HUES48 (cell line): ENCODE results near the gene DOC2B.

ENCODE experiments used
- H3K27ac ChIP-seq: one replicate; pipeline ENCODE4 v1.7.0; 2013; ENCODE audit warnings: low read depth, low read length, inconsistent platforms
- H3K27me3 ChIP-seq: 2 replicates; pipeline ENCODE4 v1.6.1; 2013; ENCODE audit warnings: mild to moderate bottlenecking, low read length; ENCODE audit not compliant: control insufficient read depth, insufficient read depth
- H3K36me3 ChIP-seq: 2 replicates; pipeline ENCODE4 v1.6.1; 2013; ENCODE audit warnings: low read length; ENCODE audit not compliant: control insufficient read depth, insufficient read depth
- H3K4me1 ChIP-seq: 2 replicates; pipeline ENCODE4 v1.6.1; 2013; ENCODE audit warnings: mild to moderate bottlenecking, low read length; ENCODE audit not compliant: control insufficient read depth, insufficient read depth
- H3K4me3 ChIP-seq: 2 replicates; pipeline ENCODE4 v1.5.1; 2013; ENCODE audit warnings: mild to moderate bottlenecking, low read depth, low read length
- H3K9ac ChIP-seq: 2 replicates; pipeline ENCODE4 v1.6.1; 2013; ENCODE audit warnings: mild to moderate bottlenecking, low read depth, low read length, moderate library complexity
- H3K9me3 ChIP-seq: 2 replicates; pipeline ENCODE4 v1.6.1; 2013; ENCODE audit warnings: low read length; ENCODE audit not compliant: control insufficient read depth, insufficient read depth

The DOC2B gene

GRCh38 chr17:157901-158300, 23.5 kb downstream of the DOC2B start:
- H3K9me3 ChIP-seq = no peaks in the 10 kb centered on the region
- no peak overlapping the region for H3K27ac ChIP-seq
- H3K4me1 ChIP-seq = no peaks in the 10 kb centered on the region
- H3K27me3 ChIP-seq = no peaks in the 10 kb centered on the region
- H3K36me3 ChIP-seq = no peaks in the 10 kb centered on the region
- H3K4me3 ChIP-seq = no peak overlapping the region
- H3K9ac ChIP-seq = no peak overlapping the region

DNA sequence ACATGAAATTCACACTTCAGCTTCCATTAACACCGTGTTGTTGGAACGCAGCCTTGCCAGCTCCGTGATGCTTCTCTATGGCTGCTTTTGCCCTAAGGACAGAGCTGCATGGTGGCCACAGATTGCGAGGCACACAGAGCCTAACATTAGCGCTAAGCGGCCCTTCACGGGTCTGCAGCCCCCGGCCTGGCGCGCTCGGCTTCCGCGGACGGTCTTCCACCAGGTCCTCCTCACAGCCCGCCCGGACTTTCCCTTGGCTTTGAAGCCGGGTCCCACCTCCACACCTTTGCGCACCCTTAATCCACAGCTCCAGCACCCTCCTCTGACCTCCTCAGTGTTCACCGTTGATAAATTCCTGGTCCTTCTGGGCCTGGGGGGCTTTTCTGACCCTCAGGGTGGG, 24.5 kb downstream of the DOC2B start:
- Histone ChIP-seq H3K9me3 (no peaks in the 10 kb centered on the region), H3K4me3 (no peak overlapping the region), H3K9ac (no peak overlapping the region), H3K4me1 (no peaks in the 10 kb centered on the region), H3K36me3 (no peaks in the 10 kb centered on the region), H3K27ac (no peak overlapping the region), H3K27me3 (no peaks in the 10 kb centered on the region)

- no peak overlapping the region for H3K27ac ChIP-seq
- H3K36me3 ChIP-seq = no peaks in the 10 kb centered on the region
- H3K27me3 ChIP-seq = no peaks in the 10 kb centered on the region
- H3K9me3 ChIP-seq = no peaks in the 10 kb centered on the region
- no peak overlapping the region for H3K9ac ChIP-seq
- no peaks in the 10 kb centered on the region for H3K4me1 ChIP-seq
- H3K4me3 ChIP-seq = no peak overlapping the region
Measured at GRCh38 chr17:156094-156621, 25.3 kb downstream of the DOC2B start.

GRCh38 chr17:155576-155975, 25.9 kb downstream of the DOC2B start:
- H3K4me3 ChIP-seq = no peak overlapping the region
- H3K9ac ChIP-seq = no peak overlapping the region
- H3K4me1 ChIP-seq = no peaks in the 10 kb centered on the region
- no peaks in the 10 kb centered on the region for H3K27me3 ChIP-seq
- H3K9me3 ChIP-seq = no peaks in the 10 kb centered on the region
- H3K36me3 ChIP-seq = no peaks in the 10 kb centered on the region
- no peak overlapping the region for H3K27ac ChIP-seq

DNA sequence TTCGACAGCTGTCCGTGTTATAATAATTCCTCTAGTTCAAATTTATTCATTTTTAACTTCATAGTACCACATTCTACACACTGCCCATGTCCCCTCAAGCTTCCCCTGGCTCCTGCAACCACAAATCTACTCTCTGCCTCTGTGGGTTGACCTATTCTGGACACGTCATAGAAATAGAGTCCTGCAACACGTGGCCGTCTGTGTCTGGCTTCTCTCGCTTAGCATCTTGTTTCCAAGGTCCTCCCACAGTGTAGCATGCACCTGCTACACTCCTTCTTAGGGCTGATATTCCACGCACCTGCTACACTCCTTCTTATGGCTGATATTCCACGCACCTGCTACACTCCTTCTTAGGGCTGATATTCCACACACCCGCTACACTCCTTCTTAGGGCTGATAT, 27.6 kb downstream of the DOC2B start:
- no peaks in the 10 kb centered on the region for H3K27me3 ChIP-seq
- no peak overlapping the region for H3K4me3 ChIP-seq
- H3K36me3 ChIP-seq = no peaks in the 10 kb centered on the region
- no peaks in the 10 kb centered on the region for H3K4me1 ChIP-seq
- no peaks in the 10 kb centered on the region for H3K9me3 ChIP-seq
- no peak overlapping the region for H3K27ac ChIP-seq
- no peak overlapping the region for H3K9ac ChIP-seq

DNA sequence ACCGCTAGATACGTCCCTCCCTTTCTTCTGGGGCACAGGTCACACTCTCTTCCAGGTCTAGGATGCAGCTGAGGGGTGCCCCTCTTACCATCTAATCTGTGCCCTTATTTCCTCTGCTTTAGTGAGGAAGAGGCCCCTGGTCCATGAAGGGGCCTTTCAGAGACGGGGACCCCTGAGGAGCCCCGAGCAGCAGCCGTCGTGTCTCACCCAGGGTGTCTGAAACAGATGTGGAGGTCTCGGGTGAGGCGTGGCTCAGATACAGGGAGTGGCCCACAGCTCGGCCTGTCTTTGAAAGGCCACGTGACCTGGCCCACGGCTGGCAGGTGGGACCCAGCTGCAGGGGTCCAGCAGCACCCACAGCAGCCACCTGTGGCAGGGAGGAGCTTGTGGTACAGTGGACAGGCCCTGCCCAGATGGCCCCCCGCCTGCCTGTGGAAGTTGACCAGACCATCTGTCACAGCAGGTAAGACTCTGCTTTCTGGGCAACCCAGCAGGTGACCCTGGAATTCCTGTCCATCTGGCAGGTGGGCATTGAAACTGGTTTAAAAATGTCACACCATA, 28.5 kb downstream of the DOC2B start:
- no peaks in the 10 kb centered on the region for H3K4me1 ChIP-seq
- H3K36me3 ChIP-seq = no peaks in the 10 kb centered on the region
- no peak overlapping the region for H3K4me3 ChIP-seq
- no peaks in the 10 kb centered on the region for H3K27me3 ChIP-seq
- no peak overlapping the region for H3K27ac ChIP-seq
- H3K9ac ChIP-seq = no peak overlapping the region
- no peaks in the 10 kb centered on the region for H3K9me3 ChIP-seq

DNA sequence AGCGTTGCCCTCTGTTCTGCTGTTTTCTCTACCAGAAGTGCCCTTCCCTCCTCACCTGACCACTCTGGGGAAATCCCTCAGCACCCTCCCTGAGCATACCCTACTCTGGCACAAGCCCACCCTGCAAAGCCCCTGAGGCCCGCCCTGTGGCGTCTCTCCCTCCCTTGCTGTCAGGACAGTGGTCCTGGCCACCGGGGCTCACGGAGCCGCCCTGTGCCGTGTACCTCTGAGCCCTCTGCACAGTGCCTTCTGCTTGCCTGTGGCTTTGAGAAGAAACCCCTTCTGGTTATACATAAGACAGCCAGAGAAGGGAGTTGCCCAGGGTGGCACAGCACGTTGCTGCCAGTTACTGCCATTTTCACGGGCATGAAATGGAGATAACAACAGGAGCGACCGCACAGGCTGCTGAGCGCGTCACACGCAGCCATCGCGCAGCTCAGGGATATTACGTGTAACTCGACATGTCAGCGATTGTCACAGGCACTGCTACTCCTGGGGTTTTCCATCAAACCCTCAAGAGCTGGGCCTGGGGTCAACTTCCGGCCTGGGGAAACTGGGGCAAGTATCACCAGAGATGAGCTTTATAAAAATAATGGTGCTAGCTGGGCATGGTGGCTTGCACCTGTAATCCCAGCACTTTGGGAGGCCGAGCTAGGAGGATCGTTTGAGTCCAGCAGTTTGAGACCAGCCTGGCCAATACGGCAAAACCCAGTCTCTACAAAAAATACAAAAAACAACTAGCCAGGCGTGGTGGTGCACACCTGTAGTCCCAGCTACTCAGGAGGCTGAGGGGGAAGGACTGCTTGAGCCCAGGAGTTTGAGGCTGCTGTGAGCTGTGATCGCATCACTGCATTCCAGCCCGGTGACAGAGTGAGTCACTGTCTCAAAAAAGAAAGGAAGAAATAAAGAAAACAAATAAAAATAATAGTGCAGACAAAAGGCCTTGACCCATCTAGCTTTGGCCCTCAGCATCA, 29.3 kb downstream of the DOC2B start:
- H3K27me3 ChIP-seq = no peaks in the 10 kb centered on the region
- H3K36me3 ChIP-seq = no peaks in the 10 kb centered on the region
- no peak overlapping the region for H3K27ac ChIP-seq

DNA sequence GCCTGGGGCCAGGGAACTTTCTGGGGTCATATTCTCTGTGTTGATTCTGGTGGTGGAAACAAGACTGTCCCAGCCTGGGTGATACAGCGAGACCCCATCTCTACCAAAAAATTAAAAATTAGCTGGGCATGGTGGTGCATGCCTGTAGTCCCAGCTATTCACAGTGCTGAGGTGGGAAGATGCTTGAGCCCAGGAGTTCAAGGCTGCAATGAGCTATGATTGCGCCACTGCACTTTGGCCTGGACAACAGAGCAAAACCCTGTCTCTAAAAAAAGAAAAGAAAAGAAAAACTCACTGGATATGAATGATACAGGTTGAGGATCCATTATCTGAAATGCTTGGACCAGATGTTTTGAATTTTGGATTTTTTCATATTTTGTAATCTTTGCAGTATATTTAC, 30.4 kb downstream of the DOC2B start:
- H3K9ac ChIP-seq = no peak overlapping the region
- H3K27me3 ChIP-seq = no peaks in the 10 kb centered on the region
- no peaks in the 10 kb centered on the region for H3K4me1 ChIP-seq
- H3K27ac ChIP-seq = no peak overlapping the region
- H3K9me3 ChIP-seq = no peaks in the 10 kb centered on the region
- no peak overlapping the region for H3K4me3 ChIP-seq
- no peaks in the 10 kb centered on the region for H3K36me3 ChIP-seq

More for the DNA sequence above, 29.3 kb downstream of the DOC2B start:
- Histone ChIP-seq H3K4me1 (no peaks in the 10 kb centered on the region), H3K9ac (no peak overlapping the region), H3K9me3 (no peaks in the 10 kb centered on the region), H3K4me3 (no peak overlapping the region)

DNA sequence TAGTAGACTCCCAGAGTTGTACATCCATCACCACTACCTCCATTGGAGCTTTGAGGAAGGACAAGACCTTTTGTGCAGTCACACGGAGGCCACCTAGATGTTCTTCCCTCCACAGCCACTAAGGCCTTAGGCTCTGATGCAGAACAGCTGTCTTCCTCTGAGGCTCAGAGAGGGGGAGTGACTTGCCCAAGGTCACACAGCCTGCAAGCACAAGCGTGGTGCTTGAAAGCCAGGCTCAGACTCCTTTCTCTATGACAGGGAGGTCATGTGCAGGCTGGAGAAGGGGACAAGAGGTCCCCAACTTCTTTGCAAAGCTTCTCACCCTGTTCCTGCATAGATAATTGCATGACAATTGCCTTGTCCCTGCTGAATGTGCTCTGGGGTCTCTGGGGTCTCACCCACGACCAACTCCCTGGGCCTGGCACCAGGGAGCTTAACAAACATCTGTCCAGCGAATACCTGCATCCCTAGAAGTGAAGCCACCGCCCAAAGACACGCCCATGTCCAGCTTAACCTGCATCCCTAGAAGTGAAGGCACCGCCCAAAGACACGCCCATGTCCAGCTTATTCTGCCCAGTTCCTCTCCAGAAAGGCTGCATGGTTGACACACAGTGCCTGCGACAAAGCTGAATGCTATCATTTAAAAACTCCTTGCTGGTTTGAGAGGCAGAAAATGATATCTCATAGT, 31.4 kb downstream of the DOC2B start:
- no peaks in the 10 kb centered on the region for H3K9me3 ChIP-seq
- no peaks in the 10 kb centered on the region for H3K4me1 ChIP-seq
- H3K27me3 ChIP-seq = no peaks in the 10 kb centered on the region
- H3K4me3 ChIP-seq = no peak overlapping the region
- H3K27ac ChIP-seq = no peak overlapping the region
- no peaks in the 10 kb centered on the region for H3K36me3 ChIP-seq
- H3K9ac ChIP-seq = no peak overlapping the region

- Histone ChIP-seq H3K27ac (no peak overlapping the region), H3K36me3 (no peaks in the 10 kb centered on the region), H3K9me3 (no peaks in the 10 kb centered on the region), H3K4me1 (no peaks in the 10 kb centered on the region), H3K27me3 (no peaks in the 10 kb centered on the region), H3K4me3 (no peak overlapping the region), H3K9ac (no peak overlapping the region)
Measured at GRCh38 chr17:149231-149630, 32.2 kb downstream of the DOC2B start.

DNA sequence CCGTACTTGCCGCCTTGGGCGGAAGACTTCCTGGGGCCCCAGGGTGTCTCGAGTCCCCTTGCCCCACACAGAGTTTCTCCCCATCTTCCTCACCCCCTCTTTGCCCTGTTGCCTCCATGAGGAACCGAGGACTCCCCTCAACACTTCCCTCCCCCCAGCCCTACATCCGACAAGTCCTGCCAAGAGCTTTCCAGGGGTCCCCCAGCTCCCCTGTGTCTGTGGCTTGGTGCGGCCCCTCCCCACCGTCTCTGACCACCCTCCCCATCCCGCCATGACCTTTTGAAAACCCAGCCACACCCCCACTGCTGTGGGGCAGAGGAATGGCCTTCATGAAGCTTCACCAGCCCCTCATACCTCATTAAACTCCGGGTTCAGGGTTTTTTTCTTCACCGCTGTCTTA, 32.7 kb downstream of the DOC2B start:
- no peaks in the 10 kb centered on the region for H3K4me1 ChIP-seq
- no peak overlapping the region for H3K27ac ChIP-seq
- H3K9me3 ChIP-seq = no peaks in the 10 kb centered on the region
- H3K36me3 ChIP-seq = no peaks in the 10 kb centered on the region
- no peaks in the 10 kb centered on the region for H3K27me3 ChIP-seq
- H3K9ac ChIP-seq = no peak overlapping the region
- H3K4me3 ChIP-seq = no peak overlapping the region
